ENCODE data around the gene DCX.

DCX gene

DNA sequence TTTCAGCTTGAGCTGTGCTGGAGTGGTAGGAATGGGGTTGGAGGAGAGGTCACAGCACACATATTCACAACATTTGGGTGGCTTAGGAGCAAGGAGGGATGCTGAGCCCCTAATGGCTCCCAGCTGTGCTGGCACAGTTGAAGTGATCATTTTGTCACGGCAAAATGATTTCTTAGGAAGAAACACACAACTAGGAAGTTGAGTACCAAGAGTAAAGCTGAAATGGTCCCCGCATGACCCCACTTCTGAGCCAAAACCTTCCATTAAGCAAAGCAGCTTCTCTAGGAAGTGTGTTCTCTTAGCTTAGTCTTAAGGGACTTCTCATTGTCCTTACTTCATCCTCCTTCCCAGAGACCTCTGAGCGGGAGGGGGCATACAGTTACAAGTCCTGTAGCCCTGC lies 154.3 kb downstream of the DCX start:
- TF ChIP-seq EZH2phosphoT487 (IDR thresholded peaks at IDR 0.05; ENCODE audit: low read depth): no peak
- TF ChIP-seq, protein P1, sequence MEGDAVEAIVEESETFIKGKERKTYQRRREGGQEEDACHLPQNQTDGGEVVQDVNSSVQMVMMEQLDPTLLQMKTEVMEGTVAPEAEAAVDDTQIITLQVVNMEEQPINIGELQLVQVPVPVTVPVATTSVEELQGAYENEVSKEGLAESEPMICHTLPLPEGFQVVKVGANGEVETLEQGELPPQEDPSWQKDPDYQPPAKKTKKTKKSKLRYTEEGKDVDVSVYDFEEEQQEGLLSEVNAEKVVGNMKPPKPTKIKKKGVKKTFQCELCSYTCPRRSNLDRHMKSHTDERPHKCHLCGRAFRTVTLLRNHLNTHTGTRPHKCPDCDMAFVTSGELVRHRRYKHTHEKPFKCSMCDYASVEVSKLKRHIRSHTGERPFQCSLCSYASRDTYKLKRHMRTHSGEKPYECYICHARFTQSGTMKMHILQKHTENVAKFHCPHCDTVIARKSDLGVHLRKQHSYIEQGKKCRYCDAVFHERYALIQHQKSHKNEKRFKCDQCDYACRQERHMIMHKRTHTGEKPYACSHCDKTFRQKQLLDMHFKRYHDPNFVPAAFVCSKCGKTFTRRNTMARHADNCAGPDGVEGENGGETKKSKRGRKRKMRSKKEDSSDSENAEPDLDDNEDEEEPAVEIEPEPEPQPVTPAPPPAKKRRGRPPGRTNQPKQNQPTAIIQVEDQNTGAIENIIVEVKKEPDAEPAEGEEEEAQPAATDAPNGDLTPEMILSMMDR (IDR thresholded peaks at IDR 0.05; ENCODE audit: low read depth, low read length): no peak
- no peaks in the 10 kb centered on the region for H3K4me1 ChIP-seq (ENCODE audit: low read length)

DNA sequence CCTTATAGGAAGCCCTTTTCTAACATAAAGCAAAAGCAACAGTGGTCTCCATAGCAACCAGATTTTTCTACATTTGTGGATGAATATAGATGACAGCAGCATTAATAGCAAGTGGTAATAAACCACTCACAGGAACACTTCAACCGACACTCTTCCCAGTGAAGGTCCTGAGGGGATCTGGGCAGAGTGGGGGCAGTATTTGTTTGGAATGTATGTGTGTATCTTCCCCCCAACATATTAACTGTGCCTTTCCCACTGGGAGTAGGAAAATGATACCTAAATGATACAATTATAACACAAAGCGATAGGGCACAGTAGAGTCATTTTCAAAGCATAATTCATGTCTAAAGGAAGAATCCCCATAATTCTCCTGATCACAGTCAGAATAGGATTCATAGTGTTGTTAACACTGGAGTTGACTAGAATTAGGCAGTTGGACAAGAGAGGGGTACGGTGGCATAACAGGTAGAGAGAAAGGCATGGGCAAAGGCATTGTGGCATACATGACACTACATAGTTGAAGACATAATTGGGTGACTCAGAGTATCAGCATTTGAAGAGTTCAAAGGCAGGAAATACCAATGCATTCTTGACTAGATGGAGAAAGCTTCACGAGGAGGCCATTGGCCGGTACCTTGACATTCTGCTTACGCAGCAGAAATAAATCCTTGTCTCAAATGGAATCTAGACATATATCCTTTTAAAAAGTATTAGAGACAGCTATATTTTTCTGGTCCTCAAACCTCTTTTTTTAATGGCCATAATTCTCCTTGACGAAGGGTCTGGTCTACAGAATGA lies 156.9 kb downstream of the DCX start:
- Histone ChIP-seq H4K20me1 (ENCODE audit: insufficient read depth, low read length) (no peaks in the 10 kb centered on the region), H3K27me3 (ENCODE audit: low read depth, low read length) (no peaks in the 10 kb centered on the region), H3K4me1 (ENCODE audit: low read length) (no peaks in the 10 kb centered on the region), H2AFZ (ENCODE audit: low read depth, low read length) (no peak overlapping the region), H3K4me3 (ENCODE audit: low read length) (no peak overlapping the region), H3K9me3 (ENCODE audit: insufficient read depth, low read length) (no peaks in the 10 kb centered on the region), H3K9ac (ENCODE audit: low read length) (no peak overlapping the region), H3K36me3 (replicated peaks; ENCODE audit: low read depth, low read length) (no peaks in the 10 kb centered on the region), H3K79me2 (ENCODE audit: low read length) (no peaks in the 10 kb centered on the region), H3K27ac (ENCODE audit: low read length) (no peak overlapping the region), H3K4me2 (ENCODE audit: low read length) (no peak overlapping the region)
- TF ChIP-seq EZH2phosphoT487 (IDR thresholded peaks at IDR 0.05; ENCODE audit: low read depth): no peak
- TF ChIP-seq, protein P1 (IDR thresholded peaks at IDR 0.05; ENCODE audit: low read depth, low read length): no peak

More for the DNA sequence above, 154.3 kb downstream of the DCX start:
- Histone ChIP-seq H3K9ac (ENCODE audit: low read length) (no peak overlapping the region), H3K27ac (ENCODE audit: low read length) (no peak overlapping the region), H2AFZ (ENCODE audit: low read depth, low read length) (no peak overlapping the region), H3K9me3 (ENCODE audit: insufficient read depth, low read length) (no peaks in the 10 kb centered on the region), H3K4me2 (ENCODE audit: low read length) (no peak overlapping the region), H3K4me3 (ENCODE audit: low read length) (no peak overlapping the region), H3K79me2 (ENCODE audit: low read length) (no peaks in the 10 kb centered on the region), H4K20me1 (ENCODE audit: insufficient read depth, low read length) (no peaks in the 10 kb centered on the region), H3K27me3 (ENCODE audit: low read depth, low read length) (no peaks in the 10 kb centered on the region), H3K36me3 (replicated peaks; ENCODE audit: low read depth, low read length) (no peaks in the 10 kb centered on the region)

DNA sequence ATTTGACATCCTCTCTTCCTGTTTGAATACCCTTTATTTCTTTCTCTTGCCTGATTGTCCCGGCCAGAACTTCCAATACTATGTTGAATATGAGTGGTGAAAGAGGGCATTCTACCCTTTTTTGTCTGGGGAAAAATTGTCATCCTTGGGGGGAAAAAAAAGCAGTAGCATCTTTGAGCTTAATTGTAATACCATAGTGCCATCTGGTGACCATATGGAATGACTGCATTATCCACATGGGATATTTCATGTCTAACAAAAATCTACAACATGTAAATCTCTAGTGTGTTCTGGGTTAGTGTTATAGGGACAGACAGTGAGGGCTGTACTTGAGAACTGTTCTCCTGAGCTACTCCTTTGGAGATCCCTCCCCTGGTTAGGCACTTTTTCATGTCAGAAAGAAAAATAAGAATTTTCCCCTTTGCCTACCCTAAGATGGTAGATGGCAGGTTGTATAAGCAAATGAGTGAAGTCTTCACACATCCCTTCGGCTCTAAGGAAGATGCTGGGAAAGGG lies 167.7 kb downstream of the DCX start:
- Histone ChIP-seq H3K9ac (ENCODE audit: low read length) (no peak overlapping the region), H3K27ac (ENCODE audit: low read length) (no peak overlapping the region), H2AFZ (ENCODE audit: low read depth, low read length) (no peak overlapping the region), H3K4me1 (ENCODE audit: low read length) (no peaks in the 10 kb centered on the region), H3K79me2 (ENCODE audit: low read length) (no peaks in the 10 kb centered on the region), H3K4me2 (ENCODE audit: low read length) (no peak overlapping the region), H3K27me3 (ENCODE audit: low read depth, low read length) (no peaks in the 10 kb centered on the region), H3K36me3 (replicated peaks; ENCODE audit: low read depth, low read length) (no peaks in the 10 kb centered on the region), H3K4me3 (ENCODE audit: low read length) (no peak overlapping the region), H3K9me3 (ENCODE audit: insufficient read depth, low read length) (no peaks in the 10 kb centered on the region), H4K20me1 (ENCODE audit: insufficient read depth, low read length) (no peaks in the 10 kb centered on the region)
- TF ChIP-seq, protein P1 (IDR thresholded peaks at IDR 0.05; ENCODE audit: low read depth, low read length): peak; percentile 58
- no peak for TF ChIP-seq EZH2phosphoT487 (IDR thresholded peaks at IDR 0.05; ENCODE audit: low read depth)
